Measurements from ENCODE around the gene ETV5. TPM values are rescaled to one million over a fixed set of nuclear protein-coding genes. Genes with fewer than 3 reads are reported as not detected.

Gene ETV5
- total RNA-seq, 6 experiments from 2014 or later = 4.5 to 15.4 (median 8.2) TPM

GRCh38 chr3:186137051-186137685 is 28.3 kb upstream of the ETV5 start:
- Histone ChIP-seq H3K36me3 (no peaks in the 10 kb centered on the region), H3K4me3 (no peak overlapping the region), H3K27ac (no peak overlapping the region), H3K4me1 (no peaks in the 10 kb centered on the region), H3K9me3 (no peaks in the 10 kb centered on the region), H3K27me3 (no peaks in the 10 kb centered on the region)
- no peak for TF ChIP-seq CTCF (IDR thresholded peaks at IDR 0.05)
- no peak for TF ChIP-seq POLR2A (IDR thresholded peaks at IDR 0.05)
- intact Hi-C loops (cut with DNase I) = no loop called here
- WGBS (ENCODE audit: insufficient coverage, low coverage, low lambda C conversion rate, missing lambda C conversion rate) = 60% methylated on average over 3 of the region's 15 CpGs
- ATAC-seq = peak in 2 of 4 donors; percentile 20 to 51
- no peak for DNase-seq

GRCh38 chr3:186133980-186134379 is 25.1 kb upstream of the ETV5 start:
- ATAC-seq (no peak), DNase-seq (no peak)
- Histone ChIP-seq H3K9me3 (no peaks in the 10 kb centered on the region), H3K27me3 (no peaks in the 10 kb centered on the region), H3K27ac (no peak overlapping the region), H3K36me3 (no peaks in the 10 kb centered on the region), H3K4me1 (no peaks in the 10 kb centered on the region), H3K4me3 (no peak overlapping the region)
- TF ChIP-seq POLR2A (IDR thresholded peaks at IDR 0.05) (no peak), CTCF (IDR thresholded peaks at IDR 0.05) (no peak)
- WGBS (ENCODE audit: insufficient coverage, low coverage, low lambda C conversion rate, missing lambda C conversion rate) = 78% methylated on average over 4 of the region's 5 CpGs
- intact Hi-C loops (cut with DNase I) = no loop called here

GRCh38 chr3:186132487-186132886 is 23.6 kb upstream of the ETV5 start:
- TF ChIP-seq CTCF (IDR thresholded peaks at IDR 0.05) = no peak
- TF ChIP-seq POLR2A (IDR thresholded peaks at IDR 0.05) = no peak
- Histone ChIP-seq H3K4me3 (no peak overlapping the region), H3K9me3 (no peaks in the 10 kb centered on the region), H3K27ac (no peak overlapping the region), H3K36me3 (no peaks in the 10 kb centered on the region), H3K4me1 (no peaks in the 10 kb centered on the region), H3K27me3 (no peaks in the 10 kb centered on the region)
- intact Hi-C loops (cut with DNase I) = no loop called here
- ATAC-seq = peak in 1 of 4 donors; percentile 18
- DNase-seq = no peak
- 88% methylated on average over 1 of the region's 2 CpGs for WGBS (ENCODE audit: insufficient coverage, low coverage, low lambda C conversion rate, missing lambda C conversion rate)

- intact Hi-C loops (cut with DNase I) = no loop called here
- H3K4me3 ChIP-seq = no peak overlapping the region
- H3K27ac ChIP-seq = no peak overlapping the region
- no peaks in the 10 kb centered on the region for H3K36me3 ChIP-seq
- ATAC-seq (no peak), DNase-seq (no peak)
- H3K27me3 ChIP-seq = no peaks in the 10 kb centered on the region
- no peaks in the 10 kb centered on the region for H3K9me3 ChIP-seq
- TF ChIP-seq CTCF (IDR thresholded peaks at IDR 0.05) (no peak), POLR2A (IDR thresholded peaks at IDR 0.05) (no peak)
- 58% methylated on average over 2 of the region's 4 CpGs for WGBS (ENCODE audit: insufficient coverage, low coverage, low lambda C conversion rate, missing lambda C conversion rate)
- H3K4me1 ChIP-seq = no peaks in the 10 kb centered on the region
Observed at GRCh38 chr3:186129206-186129605, 20.3 kb upstream of the ETV5 start.

All from right lobe of liver (tissue), 6 donors.